HuH-7.5 (cell line): ENCODE measurements around the gene ANXA2.
"Not testable (repeated sequence)": the region's sequence is repeated elsewhere in the genome, so short reads cannot be mapped to it uniquely, and the experiment has no call there.

Source experiments
- DNase-seq: peaks from one replicate; pipeline ENCODE4 v3.0.0; 2011; ENCODE audit warnings: low spot score

The ANXA2 gene

DNA sequence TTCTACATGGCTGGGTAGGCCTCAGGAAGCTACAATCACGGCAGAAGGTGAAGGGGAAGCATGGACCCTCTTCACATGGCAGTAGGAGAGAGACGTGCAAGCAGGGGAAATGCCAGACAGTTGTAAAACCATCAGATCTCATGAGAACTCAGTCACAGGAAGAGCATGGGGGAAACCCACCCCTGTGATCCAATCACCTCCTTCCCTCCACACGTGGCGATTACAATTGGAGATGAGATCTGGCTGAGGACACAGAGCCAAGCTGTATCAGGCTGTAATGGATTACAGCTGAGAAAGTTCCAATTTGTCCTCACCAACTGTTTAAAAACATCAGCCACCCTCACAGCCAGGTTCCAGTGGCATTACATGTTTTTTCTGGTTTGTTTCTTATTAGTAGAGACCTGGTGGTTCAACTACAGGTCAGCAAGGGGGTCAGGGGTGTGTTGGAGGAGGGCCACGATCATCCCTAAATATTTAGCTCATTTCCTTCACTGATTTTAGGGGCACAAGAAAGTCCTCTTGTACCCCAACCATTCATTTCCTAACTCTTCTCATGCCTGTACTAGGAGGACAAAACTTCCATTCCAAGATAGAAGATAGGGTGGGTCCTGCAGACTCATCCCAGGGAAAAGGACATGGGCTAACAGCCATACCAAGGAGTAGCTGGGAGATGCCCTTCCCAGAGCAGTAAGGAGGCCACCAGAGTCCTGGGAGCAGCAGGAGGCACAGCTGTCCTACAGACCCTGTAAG, 54.4 kb downstream of the ANXA2 start:
- no peak for DNase-seq

DNA sequence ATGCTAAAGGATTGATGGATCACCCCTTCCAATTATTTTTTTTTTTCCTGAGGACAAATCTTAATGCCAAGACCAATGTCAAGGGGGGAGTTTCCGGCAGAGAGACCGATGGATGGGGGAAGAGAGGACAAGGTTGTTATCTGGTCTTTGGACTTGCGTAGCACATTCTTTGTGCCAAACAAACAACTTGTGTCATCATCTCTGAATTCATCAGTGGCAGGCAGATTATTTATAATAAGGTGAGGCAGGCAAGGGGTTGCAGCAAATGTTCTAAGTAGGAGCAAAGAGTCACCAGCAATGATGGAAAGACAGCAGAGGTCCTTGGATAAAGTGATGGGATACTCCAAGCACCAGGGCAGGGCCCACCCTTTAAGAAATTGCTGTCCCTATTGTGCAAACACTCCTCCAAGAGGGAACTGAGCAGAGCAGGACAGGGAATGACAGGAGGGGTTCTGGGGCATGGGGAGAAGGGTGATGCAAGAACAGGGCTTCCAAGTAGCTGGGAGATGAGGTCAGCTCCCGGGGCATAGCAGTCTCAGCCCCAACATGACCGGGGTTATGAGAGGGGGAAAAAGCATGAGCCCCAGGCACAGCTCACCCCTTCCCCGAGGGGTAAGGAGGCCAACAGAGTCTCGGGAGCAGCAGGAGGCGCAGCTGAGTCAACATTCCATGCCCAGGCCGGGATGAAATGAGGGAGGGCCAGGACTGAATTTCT, 57.4 kb downstream of the ANXA2 start:
- no peak for DNase-seq

DNA sequence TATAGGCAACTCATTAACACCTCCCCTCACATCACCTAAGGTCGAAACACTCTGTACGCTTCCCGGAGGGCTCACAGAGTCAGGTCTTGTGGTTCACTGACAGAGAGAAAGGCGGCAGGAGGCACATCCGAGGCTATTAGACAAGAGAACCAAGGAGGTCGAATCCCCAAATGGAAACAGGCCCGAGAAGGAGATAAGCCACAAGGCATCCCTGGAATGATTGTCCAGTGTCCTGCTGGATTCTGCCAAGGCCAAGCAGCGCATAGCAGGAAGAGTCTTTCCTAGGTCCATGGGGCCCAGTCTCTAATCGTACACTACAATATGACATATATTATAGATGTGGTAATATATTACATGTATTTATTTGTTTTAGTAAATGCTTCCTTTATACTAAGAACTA, 58.5 kb downstream of the ANXA2 start:
- no peak for DNase-seq

DNA sequence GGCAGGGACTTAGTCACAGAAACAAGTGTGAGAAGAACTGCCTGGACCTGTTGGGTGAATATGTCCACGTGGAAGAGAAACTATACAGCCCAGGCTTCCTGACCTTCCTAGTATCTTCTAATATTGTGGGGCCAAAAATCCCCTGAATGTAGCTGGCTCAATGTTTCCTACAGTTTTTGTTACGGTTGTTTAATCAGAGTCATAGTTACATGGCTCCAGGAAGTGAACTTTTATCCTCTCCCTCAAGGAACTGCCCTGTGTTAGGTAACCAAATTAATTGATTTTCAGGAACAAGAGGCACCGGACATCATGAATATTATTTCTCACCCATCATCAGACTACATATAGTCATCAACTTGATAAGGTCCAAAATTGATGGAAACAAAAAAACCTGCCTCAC, 59.0 kb downstream of the ANXA2 start:
- DNase-seq, result no peak

DNA sequence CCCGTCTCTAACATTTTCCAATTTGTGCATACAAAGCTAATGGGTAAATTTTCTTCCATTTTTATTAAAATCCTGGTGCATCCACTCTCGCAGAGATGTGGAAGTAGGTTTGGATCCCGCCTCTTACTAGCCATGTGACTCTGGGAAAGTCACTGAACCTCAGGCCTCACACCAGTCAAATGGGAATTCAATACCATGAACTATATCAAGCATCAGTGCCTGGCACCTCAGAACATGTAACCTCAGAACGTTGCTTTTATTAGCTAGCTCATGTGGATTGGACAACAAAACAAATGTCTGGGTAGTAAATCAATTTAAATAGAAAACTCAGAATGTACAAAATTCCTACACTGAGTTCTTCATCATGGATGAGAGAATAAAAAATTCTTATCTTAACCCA, 60.7 kb downstream of the ANXA2 start:
- DNase-seq, result no peak

DNA sequence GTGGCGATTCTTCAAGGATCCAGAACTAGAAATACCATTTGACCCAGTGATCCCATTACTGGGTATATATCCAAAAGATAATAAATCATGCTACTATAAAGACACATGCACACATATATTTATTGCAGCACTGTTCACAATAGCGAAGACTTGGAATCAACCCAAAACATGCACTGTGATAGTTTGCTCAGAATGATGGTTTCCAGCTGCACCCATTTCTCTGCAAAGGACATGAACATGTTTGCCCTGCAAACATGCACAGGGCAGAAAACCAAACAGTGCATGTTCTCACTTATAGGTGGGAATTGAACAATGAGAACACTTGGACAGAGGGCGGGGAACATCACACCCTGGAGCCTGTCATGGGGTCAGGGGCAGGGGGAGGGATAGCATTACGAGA, 62.5 kb downstream of the ANXA2 start:
- DNase-seq, result not testable (repeated sequence)

DNA sequence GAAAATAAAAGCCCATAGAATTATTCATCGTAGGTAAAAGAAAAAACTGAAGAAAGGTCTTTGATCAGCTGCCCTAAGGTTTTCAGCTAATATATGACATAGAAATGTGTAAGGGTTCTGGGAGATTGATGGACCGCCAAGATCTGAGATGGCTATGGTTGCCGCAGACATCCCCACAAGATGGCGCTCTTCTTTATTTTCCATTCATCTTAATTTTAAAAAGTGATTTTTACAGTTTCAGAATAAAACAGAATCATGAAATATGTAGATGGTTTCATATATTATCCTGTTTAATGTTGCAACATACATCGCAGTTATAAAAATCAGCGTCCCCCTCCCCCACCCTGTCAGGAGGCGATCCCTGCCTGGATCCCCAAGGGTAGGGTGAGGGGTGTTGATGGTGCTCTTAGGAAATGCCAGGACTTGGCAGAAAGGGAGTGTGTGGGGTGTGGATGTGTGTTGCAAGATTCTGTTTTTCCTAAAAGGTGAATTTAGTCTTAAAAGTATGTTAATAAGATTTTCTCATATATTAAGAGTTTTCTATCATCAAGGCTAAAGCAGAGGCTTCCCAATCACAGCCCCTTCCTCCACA, 68.8 kb downstream of the ANXA2 start:
- DNase-seq, result no peak

DNA sequence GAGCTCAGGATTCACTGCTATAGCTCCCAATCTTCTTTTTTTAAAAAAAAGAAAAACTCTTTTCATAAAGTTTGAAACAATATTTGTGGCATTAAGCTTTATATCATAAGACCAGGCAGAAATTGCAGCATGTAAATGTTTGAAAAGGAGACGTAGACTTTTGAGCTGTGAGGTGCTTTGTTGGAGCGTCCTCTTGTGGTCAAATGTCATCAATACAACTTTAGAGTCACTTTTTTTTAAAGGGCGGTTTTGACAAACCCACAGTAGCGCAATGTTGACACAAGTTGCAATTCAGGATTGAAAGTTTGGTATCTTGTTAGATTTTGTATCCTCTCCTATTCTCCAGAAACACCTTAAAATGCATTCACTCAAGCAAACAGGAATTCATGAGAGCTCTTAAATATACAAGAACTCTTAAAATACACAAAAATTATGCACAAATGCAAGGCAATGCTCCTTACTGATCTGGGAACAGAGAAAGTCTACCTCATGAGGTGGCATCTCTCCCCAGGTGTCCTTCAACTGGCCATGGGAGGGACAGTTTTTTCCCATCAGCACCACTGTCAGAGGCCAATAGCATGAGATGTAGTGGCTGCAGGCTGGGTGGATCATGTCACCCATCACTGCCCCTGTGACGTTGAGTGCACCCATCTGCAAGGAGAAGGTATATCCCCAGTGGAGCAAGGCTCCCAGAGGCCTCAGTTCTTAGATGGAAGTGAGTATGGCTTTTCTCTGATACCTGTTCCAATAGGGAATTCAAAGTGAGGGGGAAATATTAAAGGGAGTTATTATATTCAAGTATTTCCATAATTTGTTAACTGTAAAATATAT, 70.7 kb downstream of the ANXA2 start:
- DNase-seq, result no peak

DNA sequence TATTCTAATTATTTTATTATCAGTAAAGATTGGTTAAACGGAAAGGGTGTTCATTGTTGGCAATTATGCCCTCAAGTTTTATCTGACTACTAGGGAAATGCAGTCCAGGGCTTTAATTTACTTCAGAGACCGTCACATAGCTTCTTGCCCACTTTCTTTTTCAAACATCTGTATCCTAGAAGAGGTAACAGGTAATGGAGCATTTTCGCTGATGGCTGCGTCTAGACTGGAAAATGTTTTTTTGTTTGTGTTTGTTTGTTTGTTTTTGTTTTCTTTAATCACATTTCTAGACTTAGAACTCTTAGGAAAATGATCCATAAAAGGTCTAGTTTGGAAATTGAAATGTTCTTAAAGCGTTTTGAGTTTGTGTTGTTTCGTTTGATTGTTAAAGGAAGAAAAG, 71.4 kb downstream of the ANXA2 start:
- no peak for DNase-seq

DNA sequence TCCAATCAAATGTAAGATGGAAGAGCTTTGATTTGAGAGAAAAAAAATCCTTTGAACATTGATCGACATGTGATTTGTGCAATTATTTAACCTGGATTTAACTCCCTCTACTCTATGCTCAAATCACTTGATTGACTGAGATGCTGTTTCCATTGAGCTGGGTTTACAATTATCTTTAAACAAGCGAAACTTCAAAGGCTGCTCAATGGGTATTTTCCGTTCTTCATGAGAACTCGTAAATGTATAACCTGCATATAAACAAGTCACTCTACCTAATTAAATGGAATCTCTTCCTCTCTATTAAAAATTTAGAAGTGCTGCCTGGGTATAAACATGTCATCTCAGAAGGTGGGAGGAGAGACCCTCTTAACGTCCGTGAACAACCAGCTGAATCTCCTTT, 71.9 kb downstream of the ANXA2 start:
- no peak for DNase-seq

DNA sequence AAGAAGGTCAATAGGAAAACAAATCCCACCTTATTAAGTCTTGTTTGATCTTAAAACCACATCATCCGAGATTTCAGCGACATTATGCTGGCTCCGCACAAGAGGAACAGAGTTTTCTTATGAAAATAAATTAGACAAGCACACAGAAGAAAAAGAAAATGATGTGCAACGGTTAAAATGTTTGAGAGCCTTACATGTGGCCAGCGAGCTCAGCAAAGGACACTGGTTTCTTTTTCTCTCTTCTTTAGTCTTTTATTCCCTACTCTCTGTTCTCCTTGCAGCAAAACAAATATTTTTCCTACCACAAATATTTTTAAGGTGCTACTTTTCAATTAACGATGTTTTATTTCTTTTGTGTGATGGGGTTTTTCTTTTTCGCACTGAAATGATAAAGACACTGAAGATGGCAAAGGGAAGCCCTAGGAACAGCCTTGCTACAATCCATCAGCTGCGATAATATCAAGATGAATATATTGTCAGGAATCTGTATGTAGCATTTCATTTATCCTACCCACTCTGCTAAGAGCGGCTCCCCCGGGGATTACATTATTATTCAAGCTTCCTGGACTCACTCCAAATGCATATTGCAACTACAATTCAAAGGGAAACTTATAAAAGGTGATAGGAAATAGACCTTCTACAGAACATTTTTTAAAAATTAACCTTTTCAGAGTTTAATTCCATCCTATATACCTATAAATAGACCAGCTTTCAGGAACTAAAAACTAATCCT, 72.9 kb downstream of the ANXA2 start:
- DNase-seq, result no peak

DNA sequence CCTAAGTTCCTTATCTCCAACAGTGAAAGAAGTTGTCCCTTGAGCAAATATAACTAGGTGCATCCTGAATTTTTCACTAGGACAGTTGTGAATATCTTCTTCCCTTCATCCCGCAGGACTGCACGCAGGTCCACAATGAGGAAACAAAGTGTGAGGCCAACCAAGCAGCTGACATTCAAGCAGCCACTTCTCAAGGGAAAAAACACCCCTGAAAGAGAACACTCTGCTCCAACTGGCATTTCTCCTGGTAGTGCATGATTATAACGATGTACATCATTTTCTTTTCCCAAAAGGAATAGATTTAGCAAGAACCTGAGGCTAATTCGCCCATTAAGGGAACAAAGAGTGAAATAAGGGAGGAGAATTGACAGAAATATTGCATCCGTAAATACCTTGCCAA, 74.5 kb downstream of the ANXA2 start:
- no peak for DNase-seq

DNA sequence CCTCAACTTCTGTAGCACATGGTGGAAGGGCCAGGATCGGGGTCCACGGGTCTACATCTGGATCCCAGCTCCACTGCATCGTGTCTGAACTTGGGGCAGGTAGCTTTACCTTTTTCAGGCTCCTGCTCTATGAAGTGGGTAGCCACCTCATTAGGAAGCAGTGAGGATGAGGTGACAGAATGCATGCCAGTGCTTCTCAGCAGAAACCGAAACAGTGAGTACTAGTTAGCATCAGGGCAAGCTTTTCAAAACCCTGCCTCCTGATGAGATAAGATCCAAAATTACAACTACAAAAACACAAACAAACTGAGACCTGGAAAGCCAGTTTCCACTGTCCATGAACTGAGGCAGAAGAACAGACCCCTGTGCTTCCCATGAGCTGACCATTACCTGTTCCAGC, 77.4 kb downstream of the ANXA2 start:
- no peak for DNase-seq

DNA sequence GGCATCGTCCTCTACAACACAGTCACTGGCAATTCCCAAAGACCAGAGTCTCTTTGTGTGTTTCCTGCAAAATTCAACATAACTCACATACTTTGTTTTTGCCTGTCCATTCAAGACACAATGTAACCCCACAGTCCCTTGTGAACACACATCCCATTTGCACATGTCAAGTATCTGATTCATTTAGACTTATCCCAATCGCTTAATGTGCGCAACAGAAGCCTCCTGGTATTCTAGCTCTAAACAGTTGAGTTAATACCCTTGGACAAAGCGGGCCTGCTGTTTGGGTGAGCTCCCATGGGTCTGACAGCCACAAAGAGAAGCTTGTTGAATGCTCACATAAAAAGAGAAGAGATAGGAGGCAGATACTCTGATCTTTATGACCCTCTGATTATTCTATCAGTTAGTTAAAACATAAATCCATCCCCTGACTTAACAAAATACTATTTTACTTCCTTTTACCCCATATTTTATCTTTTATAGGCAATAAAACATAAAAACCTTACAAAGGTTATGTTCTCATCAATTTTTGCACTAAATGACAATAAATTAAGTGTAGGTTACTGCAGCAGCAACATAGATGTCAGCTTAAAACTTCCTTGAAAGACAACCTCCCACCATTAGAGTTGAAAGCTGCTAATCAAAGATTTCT, 79.4 kb downstream of the ANXA2 start:
- DNase-seq, result no peak

DNA sequence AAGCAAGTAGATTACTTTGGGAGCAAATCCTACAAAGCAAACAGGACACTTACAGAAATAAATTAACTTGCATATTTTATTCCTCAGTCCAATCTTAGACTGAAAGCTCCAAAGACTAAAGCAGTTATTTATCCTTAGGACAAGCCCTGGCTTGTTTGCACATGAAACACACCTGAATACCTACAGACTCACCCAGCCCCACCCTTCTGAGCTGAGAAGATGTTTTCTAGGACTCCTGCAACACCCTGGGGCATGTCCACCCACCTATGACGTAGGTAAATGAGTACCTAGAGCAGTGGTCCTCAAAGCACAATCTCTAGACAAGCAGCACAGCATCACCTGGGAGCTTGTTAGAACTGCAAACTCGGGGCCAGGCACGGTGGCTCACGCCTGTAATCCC, 80.8 kb downstream of the ANXA2 start:
- no peak for DNase-seq

DNA sequence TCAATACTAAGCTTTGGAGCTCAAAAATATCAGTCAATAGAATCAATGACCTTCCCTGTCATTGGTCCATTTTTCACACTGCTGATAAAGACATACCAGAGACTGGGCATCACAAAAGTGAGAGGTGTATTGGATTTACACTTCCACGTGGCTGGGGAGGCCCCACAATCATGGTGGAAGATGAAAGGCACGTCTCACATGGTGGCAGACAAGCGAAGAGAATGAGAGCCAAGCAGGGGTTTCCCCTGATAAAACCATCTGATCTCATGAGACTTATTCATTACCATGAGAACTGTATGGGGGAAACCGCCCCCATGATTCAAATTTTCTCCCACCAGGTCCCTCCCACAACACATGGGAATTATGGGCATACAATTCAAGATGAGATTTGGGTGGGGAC, 81.9 kb downstream of the ANXA2 start:
- no peak for DNase-seq

DNA sequence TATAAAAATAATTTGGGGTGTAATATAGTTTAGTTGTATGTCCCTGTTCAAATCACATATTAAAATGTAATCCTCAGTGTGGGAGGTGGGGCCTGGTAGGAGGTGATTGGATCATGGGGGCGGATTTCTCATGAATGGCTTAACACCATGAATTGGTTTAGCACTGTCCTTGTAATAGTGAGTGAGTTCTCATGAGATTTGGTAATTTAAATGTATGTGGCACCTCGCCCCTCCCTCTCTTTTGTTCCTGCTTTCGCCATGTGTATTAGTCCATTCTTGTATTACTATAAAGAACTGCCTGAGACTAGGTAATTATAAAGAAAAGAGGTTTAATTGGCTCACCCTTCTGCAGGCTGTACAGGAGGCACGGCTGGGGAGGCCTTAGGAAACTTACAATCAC, 83.9 kb downstream of the ANXA2 start:
- no peak for DNase-seq

DNA sequence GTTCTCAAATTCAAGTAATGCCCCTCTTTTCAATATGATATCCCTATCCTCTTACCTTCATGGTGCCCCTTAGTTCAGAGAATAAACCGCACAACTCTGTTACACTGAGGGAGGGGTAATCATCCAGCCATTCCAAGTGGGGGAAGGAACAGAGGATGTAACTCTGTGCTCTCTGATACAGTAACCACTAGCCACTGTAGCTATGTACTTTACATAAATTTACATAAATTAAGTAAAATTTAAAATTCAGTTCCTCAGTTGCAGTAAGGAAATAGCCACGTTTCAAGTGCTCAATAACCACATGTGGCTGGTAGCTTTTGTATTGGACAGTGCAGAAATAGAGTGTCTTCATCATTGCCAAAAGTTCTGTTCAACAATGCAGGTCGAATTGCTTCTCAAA, 90.8 kb downstream of the ANXA2 start:
- no peak for DNase-seq

DNA sequence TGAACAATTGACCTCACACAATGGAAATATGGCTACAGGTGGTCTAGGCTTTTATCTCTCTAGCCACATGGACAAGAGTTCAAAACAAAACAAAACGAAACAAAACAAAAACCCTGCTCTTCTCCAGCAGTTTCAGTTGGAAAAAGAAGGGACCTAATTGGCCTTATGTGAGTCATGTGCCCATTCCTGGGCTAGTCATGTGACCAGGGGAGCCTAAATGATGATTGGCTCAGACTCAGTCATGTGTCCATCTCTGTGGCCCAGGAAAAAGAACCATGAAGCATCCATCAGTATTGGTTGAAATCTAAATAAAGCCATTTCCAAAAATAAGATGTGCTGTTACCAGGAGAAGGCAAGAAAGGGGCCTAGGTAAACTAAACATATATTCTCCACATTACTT, 96.8 kb downstream of the ANXA2 start:
- no peak for DNase-seq

DNA sequence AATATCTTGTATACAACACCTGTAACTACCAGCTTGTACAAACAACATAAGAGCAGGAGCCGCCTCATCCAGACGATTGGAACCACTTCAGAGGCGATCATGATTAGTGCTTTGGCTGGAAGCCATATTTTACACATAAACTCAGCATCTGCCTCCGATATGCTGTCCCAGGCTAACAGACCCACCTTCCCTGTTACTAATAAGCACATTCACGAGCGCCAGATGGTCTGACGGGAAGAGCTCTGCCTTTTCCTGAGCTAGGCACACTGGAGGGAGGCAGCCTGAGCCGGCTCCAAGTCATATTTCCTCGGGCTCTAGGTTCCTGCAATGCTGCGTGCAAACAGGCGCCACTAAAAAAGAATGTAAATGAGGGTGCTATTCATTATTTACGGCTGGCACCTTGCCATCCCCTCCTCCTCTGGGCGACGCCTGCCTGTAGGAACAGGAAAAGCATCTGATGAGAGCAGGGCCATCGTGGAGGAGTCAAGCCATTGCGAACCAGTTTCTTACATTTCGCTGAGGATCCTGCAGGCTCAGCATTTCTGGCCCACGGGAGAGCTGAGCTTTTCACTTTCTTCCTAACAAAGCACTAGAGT, 98.2 kb downstream of the ANXA2 start:
- no peak for DNase-seq
